GM19328 (cell line): ENCODE data around the gene RAB36.

ENCODE experiments used
- ATAC-seq: cut with Tn5 transposase; IDR thresholded peaks from one replicate; pipeline ENCODE4 v1.9.1; 2021; ENCODE audit warnings: mild to moderate bottlenecking, moderate library complexity; ENCODE audit not compliant: unreplicated experiment

The RAB36 gene

DNA sequence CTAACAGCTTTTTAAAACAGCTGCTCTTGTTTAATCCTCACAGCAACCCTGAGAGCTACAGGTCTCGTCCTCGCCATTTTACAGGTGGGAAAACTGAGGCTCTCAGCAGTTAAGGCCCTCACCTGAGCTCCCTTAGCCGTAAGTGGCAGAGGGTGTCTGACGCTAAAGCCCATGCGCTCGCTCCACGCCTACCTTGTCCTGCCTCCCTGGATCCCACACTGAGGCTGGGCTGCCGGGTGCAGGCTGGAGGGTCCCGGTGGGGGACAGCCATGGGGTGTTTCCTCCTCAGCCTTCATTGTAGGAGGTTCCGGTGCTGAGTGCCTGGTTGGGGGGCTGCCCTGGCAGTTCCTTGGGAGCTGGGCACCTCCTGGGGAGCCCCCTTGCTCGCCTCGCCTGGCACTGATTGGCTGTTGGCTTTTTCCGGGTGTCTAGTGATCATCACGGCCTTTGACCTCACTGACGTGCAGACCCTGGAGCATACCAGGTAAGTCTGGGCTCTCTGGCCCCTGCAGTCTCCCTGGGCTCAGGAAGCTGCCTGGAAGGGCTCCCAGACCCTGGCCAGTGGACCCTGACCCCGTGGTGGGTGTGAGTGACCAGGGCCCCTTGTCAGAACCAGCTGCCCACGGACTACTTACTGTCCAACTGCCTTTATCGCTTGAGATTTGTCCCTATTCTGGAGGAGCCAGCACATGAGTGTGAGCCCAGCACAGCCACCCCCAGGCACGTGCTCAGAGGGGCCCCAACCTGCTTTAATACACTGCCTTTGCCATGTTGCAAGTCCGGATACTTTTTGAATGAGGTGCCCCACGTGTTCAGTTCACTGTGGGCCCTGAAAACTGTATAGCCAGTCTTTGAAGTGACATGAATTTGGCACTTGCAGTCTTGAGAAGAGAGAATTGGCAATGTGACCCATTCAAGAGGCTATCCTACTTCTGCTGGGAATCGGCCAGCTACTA is 12.6 kb downstream of the RAB36 start:
- no peak for ATAC-seq

GRCh38 chr22:23158516-23159290 is 13.4 kb downstream of the RAB36 start:
- ATAC-seq, result no peak

DNA sequence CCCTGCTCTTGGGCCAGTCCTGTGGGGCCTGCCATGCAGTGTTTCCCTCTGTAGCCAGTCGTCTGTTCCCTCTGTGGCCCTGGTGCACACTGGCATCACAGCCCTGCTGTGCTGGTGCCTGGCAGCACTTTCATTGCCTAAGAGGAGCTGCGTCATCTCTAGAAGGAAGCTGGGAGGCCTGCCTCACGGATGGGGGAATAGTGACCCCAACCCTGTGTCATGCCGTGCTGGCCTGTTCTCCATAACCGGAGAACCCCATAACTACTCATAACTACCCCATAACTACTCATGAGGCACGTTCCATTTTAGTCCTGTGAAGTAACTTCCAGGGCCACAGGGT is 14.0 kb downstream of the RAB36 start:
- no peak for ATAC-seq

DNA sequence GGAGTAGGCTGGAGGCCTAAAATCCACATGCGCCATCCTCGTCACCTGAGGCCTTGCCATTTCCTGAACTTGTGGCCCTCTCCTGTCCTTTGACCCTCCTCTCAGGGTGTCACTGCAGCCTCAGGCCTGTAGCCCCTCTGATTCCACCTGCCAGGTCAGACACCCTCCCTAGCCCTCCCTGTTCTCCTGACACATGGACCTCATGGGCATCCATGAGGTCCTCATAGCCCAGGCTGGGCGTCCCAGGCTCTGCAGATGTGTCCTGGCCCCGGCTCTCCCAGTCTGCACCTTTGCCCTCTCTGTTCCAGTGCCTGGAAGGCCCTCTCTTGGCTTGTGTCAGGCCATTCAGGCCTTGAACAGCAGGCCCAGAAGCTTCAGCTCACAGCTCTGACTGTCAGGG is 15.8 kb downstream of the RAB36 start:
- no peak for ATAC-seq

- no peak for ATAC-seq
These were observed 16.3 kb downstream of the RAB36 start for GRCh38 chr22:23161574-23161973.

DNA sequence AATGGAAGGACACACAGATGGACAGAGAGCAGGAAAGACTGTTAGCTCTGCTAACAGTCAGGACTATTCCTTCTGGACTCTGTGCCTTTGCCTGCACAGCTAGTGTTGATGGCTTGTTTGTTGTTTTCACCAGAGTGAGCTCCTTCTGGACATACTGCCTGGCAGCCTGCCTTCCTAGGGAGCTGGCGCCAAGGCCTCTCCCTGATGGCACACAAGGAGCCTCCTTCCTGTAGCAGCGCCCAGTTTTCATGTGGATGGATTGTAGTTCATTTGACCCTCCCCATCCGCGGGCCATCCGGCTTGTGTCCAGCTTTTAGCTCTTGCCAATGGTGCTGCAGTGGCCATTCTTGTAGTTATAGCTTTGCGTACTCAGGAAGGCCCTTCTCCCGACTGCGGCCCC is 18.4 kb downstream of the RAB36 start:
- ATAC-seq, result no peak

DNA sequence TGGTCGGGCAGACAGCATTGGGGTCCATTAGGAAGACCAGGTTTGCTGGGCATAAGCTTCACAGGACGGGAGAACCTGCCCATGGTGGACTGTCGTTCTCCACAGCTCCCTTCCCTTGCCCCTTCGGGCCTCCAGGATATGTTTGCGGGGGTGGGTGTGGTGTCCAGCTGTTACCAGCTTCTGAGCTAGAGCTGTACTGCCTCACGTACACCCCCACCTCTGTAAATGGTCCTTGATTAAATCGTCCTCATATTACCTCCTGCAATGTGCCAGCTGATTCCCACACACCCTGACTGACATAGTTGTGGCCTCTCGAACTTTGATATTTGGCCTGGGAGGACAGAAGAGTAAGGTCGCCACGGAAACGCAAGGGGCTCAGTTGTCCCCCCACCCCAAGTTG is 18.8 kb downstream of the RAB36 start:
- ATAC-seq, result no peak

DNA sequence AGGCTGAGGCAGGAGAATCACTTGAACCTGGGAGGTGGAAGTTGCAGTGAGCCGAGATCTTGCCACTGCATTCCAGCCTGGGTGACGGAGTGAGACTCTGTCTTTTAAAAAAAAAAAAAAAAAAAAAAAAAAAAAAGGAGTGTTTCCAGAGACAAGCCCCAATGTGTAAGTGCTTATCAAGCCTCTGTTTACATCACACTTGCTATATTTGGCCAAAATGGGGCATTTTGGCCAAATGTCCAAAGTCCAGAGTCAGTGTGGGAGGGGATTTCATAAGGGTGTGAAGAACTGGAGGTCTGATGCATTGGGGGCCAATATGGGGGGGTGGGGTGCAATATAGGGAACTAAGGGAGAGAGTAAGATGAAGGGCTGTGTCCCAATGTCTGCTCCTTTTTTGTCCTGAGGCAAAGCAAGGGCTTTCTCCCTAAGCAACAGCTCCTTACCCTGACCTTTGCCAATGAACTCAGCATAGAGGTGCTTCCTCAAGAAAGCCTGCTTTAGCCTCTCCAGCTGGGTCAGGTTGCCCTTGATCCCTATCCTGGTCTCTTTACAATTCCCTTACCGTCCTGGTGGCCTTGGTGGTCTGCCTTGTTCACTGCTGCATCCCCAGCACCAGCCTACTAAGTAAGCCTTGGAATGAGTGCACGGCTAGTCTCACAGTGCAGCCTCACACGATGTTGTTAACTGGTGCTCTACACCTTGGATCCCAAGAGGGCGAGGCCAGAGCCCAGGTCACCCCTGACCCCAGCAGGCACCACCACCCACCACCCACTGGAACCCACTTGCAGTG is 21.0 kb downstream of the RAB36 start:
- ATAC-seq, result no peak

DNA sequence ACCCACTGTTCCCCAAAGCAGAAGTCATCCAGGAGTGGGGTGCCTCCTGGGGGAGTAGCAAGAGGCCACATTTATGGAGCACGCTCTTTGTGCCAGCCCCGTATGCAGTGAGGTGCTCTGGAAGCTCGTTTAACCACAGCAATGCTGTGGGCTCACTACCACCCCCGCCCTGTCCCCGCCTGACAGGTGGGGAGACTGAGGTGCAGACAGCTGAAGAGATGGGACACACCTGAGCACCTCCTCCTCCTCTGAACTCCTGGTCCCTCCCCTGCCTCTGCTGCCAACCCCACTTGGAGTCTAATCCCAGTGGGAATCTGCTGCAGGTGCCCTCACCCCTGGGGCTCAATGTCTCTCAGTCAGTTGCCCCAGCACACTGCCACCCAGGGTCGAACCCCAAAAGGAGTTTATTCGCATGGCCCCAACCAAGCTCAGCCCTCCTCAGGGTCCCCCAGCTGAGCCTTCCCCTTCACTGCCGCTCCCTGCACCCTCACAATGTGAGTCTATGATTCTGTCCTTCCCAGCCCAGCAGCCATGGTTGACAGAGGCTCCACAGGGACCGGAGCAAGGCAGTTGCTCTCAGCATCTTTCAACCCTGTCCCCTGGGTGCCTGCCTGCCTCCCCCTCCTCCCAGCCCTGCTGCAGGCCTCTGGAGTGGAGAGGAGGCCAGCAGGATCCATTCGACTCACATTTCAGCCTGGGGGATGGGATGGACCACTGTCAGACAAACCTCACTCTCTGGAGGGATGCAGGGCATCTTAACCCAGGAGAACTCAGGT is 21.8 kb downstream of the RAB36 start:
- no peak for ATAC-seq

DNA sequence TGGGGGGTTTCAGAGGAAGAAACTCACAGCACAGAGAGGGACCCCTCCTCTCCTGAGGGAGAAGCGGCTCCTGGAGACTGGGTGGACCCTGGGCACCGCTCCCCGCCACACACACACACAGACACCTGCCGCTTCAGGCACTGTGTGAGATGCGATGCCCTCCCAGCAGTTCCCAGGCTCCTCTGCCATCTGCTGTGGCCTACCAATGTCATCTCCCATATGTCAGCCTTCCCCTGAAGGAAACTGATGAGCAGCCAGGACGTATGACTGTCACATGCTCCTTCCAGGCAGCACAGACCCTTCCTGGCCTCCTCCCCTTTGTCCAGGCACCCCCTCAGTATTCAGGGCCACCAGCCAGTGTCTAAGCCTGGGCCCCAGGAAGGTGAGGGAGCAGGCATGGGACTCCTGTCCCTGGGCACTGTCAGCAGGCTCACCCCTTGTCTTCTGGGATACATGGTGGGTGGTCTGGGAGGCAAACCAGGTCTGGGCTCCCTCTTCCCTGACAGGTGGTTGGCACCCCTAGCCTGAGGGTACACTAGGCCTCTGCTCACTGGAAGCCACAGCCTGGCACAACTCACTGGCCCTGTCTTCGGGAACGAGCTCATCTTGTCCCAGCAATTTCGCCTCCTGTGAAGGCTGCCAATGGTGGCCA is 23.2 kb downstream of the RAB36 start:
- no peak for ATAC-seq

DNA sequence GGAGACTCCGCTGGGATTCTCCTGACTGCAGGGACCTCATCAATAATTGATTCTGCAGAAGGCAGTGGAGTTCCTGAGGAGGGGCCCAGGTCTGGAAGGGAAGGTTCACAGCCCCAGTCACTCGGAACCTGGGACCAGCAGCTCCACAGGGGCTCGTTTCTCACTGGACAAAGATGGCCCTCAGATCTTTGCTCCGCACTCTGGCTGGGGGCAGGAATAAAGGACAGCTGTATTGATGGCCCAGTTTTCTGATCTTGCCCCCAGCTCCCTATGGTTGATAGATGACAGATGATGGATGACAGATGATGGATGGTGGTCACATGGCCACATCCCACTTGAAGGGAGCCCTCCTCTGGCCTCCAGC is 23.7 kb downstream of the RAB36 start:
- no peak for ATAC-seq

GRCh38 chr22:23175817-23176644 is 30.8 kb downstream of the RAB36 start:
- no peak for ATAC-seq

- no peak for ATAC-seq
These were observed 31.4 kb downstream of the RAB36 start for GRCh38 chr22:23176645-23177027.

- no peak for ATAC-seq
These were observed 31.9 kb downstream of the RAB36 start for GRCh38 chr22:23177197-23177596.

DNA sequence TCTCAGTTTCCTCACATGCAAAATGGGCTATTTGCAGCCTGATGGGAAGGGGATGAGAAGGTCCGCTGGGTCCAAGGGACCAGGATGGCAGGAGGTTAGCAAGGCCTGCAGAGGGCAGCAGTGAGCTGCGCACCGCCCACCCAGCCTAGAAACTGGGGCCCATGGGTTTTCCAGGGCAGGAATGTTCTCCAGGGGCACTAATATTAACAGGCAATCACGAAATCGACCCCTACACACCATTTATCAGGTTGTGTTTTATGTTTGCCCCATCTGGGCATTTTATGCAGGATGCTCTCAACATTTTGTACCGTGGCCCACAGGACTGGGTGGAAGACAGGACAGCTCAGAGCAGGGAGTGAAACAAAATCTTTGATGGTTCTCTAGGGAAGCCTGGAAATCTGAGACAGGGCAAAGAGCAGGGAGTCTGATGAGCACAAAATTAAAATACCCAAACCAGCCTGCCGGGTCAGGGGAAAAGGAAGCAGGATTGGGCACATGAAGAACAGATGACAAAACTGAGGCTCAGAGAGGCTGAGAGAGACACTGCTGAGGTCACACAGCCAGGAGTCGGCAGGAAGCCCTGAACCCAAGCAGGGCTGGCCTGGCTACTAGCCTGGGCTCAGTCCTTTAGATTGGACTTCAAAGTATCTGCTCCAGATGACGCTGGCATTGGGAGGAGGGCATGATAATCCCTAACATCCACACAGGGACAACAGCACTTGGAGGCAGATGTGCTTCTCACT is 33.4 kb downstream of the RAB36 start:
- no peak for ATAC-seq

DNA sequence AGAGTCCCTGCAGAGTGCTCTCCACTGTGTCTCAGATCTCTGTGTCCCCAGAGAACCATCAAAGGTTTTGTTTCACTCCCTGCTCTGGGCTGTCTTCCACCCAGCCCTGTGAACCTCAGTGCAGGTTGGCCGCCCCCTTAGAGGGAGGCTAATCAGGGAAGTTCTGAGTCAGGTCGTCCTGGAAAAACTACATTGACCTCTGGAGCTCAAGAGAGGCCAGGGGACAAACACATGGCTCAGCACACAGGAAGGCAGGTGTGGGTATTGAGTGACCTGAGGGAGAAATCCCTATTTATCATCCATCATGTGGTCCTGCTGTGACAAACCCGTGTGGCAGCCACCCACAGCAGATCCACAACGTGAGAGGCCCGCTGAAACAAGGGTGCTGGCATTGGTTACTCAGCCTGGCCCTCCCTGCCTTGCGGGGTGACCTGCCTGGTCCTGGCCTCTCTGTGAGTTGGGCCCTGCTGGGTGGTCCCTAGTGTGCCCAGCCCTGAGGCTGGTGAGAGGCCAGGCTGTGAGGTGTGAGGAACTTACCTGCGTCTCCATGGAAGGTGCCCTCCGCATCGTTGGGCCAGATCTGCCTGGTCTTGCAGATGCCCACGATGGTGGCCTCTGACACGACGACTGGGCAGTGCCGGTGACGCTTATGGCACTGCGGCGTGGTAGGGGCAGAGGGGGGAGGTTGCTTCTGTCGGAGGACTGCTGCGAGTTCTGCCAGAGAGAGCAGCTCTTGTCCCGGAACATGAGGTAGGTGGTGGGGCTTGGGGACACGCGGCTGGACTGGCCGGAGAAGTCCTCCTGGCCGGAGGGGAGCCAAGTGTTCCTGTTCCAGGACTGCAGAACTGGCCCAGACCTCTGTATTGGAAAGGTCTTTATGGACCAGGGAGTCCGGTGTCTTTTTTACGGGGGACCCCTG is 34.4 kb downstream of the RAB36 start:
- ATAC-seq, result no peak

DNA sequence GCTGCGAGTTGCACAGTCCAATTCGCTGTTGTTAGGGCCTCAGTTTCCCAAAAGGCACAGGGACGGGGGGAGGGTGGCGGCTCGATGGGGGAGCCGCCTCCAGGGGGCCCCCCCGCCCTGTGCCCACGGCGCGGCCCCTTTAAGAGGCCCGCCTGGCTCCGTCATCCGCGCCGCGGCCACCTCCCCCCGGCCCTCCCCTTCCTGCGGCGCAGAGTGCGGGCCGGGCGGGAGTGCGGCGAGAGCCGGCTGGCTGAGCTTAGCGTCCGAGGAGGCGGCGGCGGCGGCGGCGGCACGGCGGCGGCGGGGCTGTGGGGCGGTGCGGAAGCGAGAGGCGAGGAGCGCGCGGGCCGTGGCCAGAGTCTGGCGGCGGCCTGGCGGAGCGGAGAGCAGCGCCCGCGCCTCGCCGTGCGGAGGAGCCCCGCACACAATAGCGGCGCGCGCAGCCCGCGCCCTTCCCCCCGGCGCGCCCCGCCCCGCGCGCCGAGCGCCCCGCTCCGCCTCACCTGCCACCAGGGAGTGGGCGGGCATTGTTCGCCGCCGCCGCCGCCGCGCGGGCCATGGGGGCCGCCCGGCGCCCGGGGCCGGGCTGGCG is 35.1 kb downstream of the RAB36 start, which contains the start of gene BCR:
BCR (plus strand) TSS at position 209 of the 592 bp plus-strand sequence. CDS start 452 bp downstream, outside the sequence.
- no peak for ATAC-seq
